Ovary (tissue), 3 donors: Measurements from ENCODE around the gene SERTM2.

Experiments
- POLR2A ChIP-seq: fragments of 450-650 bp; IDR thresholded peaks from one replicate; pipeline ENCODE4 v1.6.1; 2017; ENCODE audit warnings: antibody characterized with exemption, mild to moderate bottlenecking, moderate library complexity
- TF ChIP-seq, protein P1 (sequence below), 3 donors: fragments of 450-650 bp in 2 of 3; fragments of 200-600 bp in 1 of 3; IDR thresholded peaks; one replicate each; pipeline versions ENCODE4 v1.5.1 to v1.8.0; 2016 to 2022; ENCODE audit warnings: antibody characterized with exemption in 3 of 3, mild to moderate bottlenecking in 1 of 3
- donor health status: DM: no; HTN: no; CAD: no.

DNA sequence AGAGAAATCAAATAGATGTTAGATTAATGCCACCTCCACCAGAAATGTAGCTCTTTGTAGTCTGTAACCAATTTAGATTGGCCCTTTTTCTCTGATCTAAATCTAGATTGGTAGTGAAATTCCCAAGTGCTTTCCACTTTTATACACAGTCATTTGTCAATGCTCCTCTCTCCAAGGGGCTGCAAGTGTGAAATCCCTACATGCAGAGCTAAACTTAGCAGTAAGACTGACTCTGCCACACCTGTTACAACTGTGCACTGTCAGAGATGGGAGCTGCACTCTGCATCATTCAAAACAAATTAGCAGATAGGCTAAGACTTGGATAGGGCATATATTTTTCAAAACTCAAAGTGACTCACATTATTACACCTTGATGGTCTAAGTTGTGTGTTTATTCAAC, 9.1 kb downstream of the SERTM2 start:
- no peak for TF ChIP-seq POLR2A
- TF ChIP-seq, protein P1, sequence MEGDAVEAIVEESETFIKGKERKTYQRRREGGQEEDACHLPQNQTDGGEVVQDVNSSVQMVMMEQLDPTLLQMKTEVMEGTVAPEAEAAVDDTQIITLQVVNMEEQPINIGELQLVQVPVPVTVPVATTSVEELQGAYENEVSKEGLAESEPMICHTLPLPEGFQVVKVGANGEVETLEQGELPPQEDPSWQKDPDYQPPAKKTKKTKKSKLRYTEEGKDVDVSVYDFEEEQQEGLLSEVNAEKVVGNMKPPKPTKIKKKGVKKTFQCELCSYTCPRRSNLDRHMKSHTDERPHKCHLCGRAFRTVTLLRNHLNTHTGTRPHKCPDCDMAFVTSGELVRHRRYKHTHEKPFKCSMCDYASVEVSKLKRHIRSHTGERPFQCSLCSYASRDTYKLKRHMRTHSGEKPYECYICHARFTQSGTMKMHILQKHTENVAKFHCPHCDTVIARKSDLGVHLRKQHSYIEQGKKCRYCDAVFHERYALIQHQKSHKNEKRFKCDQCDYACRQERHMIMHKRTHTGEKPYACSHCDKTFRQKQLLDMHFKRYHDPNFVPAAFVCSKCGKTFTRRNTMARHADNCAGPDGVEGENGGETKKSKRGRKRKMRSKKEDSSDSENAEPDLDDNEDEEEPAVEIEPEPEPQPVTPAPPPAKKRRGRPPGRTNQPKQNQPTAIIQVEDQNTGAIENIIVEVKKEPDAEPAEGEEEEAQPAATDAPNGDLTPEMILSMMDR (IDR thresholded peaks at IDR 0.05) = no peak
